HEK293 (cell line): ENCODE data around the gene TIGD2.

Source experiments
- CTCF ChIA-PET: fragments of 350-600 bp; formaldehyde crosslinking; extraction: SDS; loops from one replicate; lab custom pipeline; 2021; ENCODE audit warnings: antibody characterized with exemption; lab: Yijun Ruan, JAX
- POLR2A ChIA-PET: fragments of 300-600 bp; formaldehyde crosslinking; extraction: SDS; loops from one replicate; lab custom pipeline; 2020; ENCODE audit warnings: antibody characterized with exemption, inconsistent platforms; lab: Yijun Ruan, JAX
- H3K27ac ChIP-seq: fragments of 200-500 bp; sonication (Bioruptor generic); 2 replicates; pipeline ENCODE4 v1.5.1; 2014; ENCODE audit warnings: low read depth, low read length, control low read depth, inconsistent platforms; ENCODE audit errors: extremely low read depth
- H3K36me3 ChIP-seq, 2 experiments: fragments of 200-500 bp in 1 of 2; sonication (Bioruptor generic) in 1 of 2; 1 replicate in 1 of 2; 2 replicates in 1 of 2; pipeline ENCODE4 v1.5.1; 2014 to 2017; ENCODE audit warnings: inconsistent platforms in 2 of 2, low read length in 2 of 2; ENCODE audit not compliant: control insufficient read depth in 2 of 2, insufficient read depth in 1 of 2
- H3K4me1 ChIP-seq: fragments of 200-500 bp; sonication (Bioruptor generic); 2 replicates; pipeline ENCODE4 v1.5.1; 2014; ENCODE audit warnings: mild to moderate bottlenecking, low read length, inconsistent platforms; ENCODE audit not compliant: control insufficient read depth, insufficient read depth
- H3K4me3 ChIP-seq: 2 replicates; pipeline ENCODE4 v1.5.1; 2011; ENCODE audit warnings: low read depth, mild to moderate bottlenecking, control low read depth, low read length, moderate library complexity
- H3K9me3 ChIP-seq: fragments of 200-500 bp; sonication (Bioruptor generic); 2 replicates; pipeline ENCODE4 v1.5.1; 2014; ENCODE audit warnings: low read depth, low read length, inconsistent platforms; ENCODE audit not compliant: control insufficient read depth, insufficient read depth
- CTCF ChIP-seq: fragments of 450-650 bp; formaldehyde crosslinking; IDR thresholded peaks from 2 replicates; pipeline ENCODE4 v1.5.1; 2016; ENCODE audit warnings: missing biosample characterization, missing genetic modification characterization
- GLI2 ChIP-seq: fragments of 450-650 bp; formaldehyde crosslinking; IDR thresholded peaks from 2 replicates; pipeline ENCODE4; 2017; ENCODE audit warnings: missing biosample characterization, missing genetic modification characterization, low read depth, borderline replicate concordance
- PRDM10 ChIP-seq: fragments of 450-650 bp; formaldehyde crosslinking; IDR thresholded peaks from 2 replicates; pipeline ENCODE4 v1.5.1; 2016; ENCODE audit warnings: missing biosample characterization, missing genetic modification characterization
- SALL2 ChIP-seq: fragments of 450-650 bp; formaldehyde crosslinking; IDR thresholded peaks from 2 replicates; pipeline ENCODE4 v1.5.0; 2017; ENCODE audit warnings: missing biosample characterization, mild to moderate bottlenecking, missing genetic modification characterization, borderline replicate concordance
- ZBTB20 ChIP-seq: fragments of 450-650 bp; formaldehyde crosslinking; IDR thresholded peaks from 2 replicates; pipeline ENCODE4 v1.5.1; 2016; ENCODE audit warnings: missing biosample characterization, missing genetic modification characterization
- ZNF10 ChIP-seq: fragments of 450-650 bp; formaldehyde crosslinking; IDR thresholded peaks from 2 replicates; pipeline ENCODE4 v1.5.1; 2017; ENCODE audit warnings: missing biosample characterization, missing genetic modification characterization
- ZNF148 ChIP-seq: fragments of 450-650 bp; formaldehyde crosslinking; IDR thresholded peaks from 2 replicates; pipeline ENCODE4 v1.5.0; 2017; ENCODE audit warnings: missing biosample characterization, missing genetic modification characterization, borderline replicate concordance
- ZNF18 ChIP-seq: fragments of 450-650 bp; formaldehyde crosslinking; IDR thresholded peaks from 2 replicates; pipeline ENCODE4 v1.5.1; 2016; ENCODE audit warnings: missing biosample characterization, missing genetic modification characterization
- ZNF394 ChIP-seq: fragments of 450-650 bp; formaldehyde crosslinking; IDR thresholded peaks from 2 replicates; pipeline ENCODE4 v1.5.1; 2016; ENCODE audit warnings: missing biosample characterization, missing genetic modification characterization, mild to moderate bottlenecking, moderate library complexity, borderline replicate concordance
- ZNF398 ChIP-seq: fragments of 450-650 bp; formaldehyde crosslinking; IDR thresholded peaks from 2 replicates; pipeline ENCODE4 v1.5.1; 2017; ENCODE audit warnings: missing biosample characterization, missing genetic modification characterization
- ZNF433 ChIP-seq: fragments of 450-650 bp; formaldehyde crosslinking; IDR thresholded peaks from 2 replicates; pipeline ENCODE4 v1.5.1; 2016; ENCODE audit warnings: missing biosample characterization, missing genetic modification characterization, low read depth
- ZNF48 ChIP-seq: fragments of 450-650 bp; formaldehyde crosslinking; IDR thresholded peaks from 2 replicates; pipeline ENCODE4 v1.5.1; 2016; ENCODE audit warnings: missing biosample characterization, missing genetic modification characterization
- ZNF530 ChIP-seq: fragments of 450-650 bp; formaldehyde crosslinking; IDR thresholded peaks from 2 replicates; pipeline ENCODE4 v1.5.1; 2016; ENCODE audit warnings: low read depth, missing biosample characterization, missing genetic modification characterization
- ZNF555 ChIP-seq: fragments of 450-650 bp; formaldehyde crosslinking; conservative IDR thresholded peaks from 2 replicates; pipeline ENCODE4 v1.5.1; 2017; ENCODE audit warnings: missing biosample characterization, mild to moderate bottlenecking, missing genetic modification characterization, inconsistent platforms
- ZNF558 ChIP-seq: fragments of 450-650 bp; formaldehyde crosslinking; IDR thresholded peaks from 2 replicates; pipeline ENCODE4 v1.5.1; 2016; ENCODE audit warnings: missing biosample characterization, missing genetic modification characterization
- ZSCAN23 ChIP-seq: fragments of 450-650 bp; formaldehyde crosslinking; IDR thresholded peaks from 2 replicates; pipeline ENCODE4 v1.5.1; 2016; ENCODE audit warnings: missing biosample characterization, missing genetic modification characterization
- ZXDB ChIP-seq: fragments of 450-650 bp; formaldehyde crosslinking; IDR thresholded peaks from 2 replicates; pipeline ENCODE4 v1.5.1; 2016; ENCODE audit warnings: missing biosample characterization, missing genetic modification characterization

TIGD2 gene

GRCh38 chr4:89129080-89129640, 17.8 kb downstream of the TIGD2 start:
- Histone ChIP-seq H3K36me3 (no peaks in the 10 kb centered on the region), H3K4me1 (no peaks in the 10 kb centered on the region), H3K9me3 (no peaks in the 10 kb centered on the region), H3K27ac (no peak overlapping the region), H3K4me3 (no peak overlapping the region)
- POLR2A ChIA-PET, result no interaction called here
- TF ChIP-seq ZNF148, result no peak
- no peak for TF ChIP-seq GLI2 (tag by site-specific recombination)
- no peak for TF ChIP-seq ZNF555 (tag by site-specific recombination)
- CTCF ChIA-PET, result no interaction called here

GRCh38 chr4:89134775-89135319, 23.5 kb downstream of the TIGD2 start:
- Histone ChIP-seq H3K36me3 (no peaks in the 10 kb centered on the region), H3K27ac (no peak overlapping the region), H3K4me1 (no peaks in the 10 kb centered on the region), H3K9me3 (no peaks in the 10 kb centered on the region), H3K4me3 (no peak overlapping the region)
- POLR2A ChIA-PET, result no interaction called here
- no peak for TF ChIP-seq ZNF398 (tag by site-specific recombination)
- CTCF ChIA-PET, result no interaction called here

- no peaks in the 10 kb centered on the region for H3K9me3 ChIP-seq
- H3K4me3 ChIP-seq, result no peak overlapping the region
- ChIA-PET CTCF (interaction anchor here (0.7 kb wide), 1 partner anchor 113 kb away, joined by 3 read pairs; no protein-coding TSS in a partner anchor), POLR2A (no interaction called here)
- H3K27ac ChIP-seq, result no peak overlapping the region
- no peaks in the 10 kb centered on the region for H3K4me1 ChIP-seq
- no peaks in the 10 kb centered on the region for H3K36me3 ChIP-seq
- no peak for TF ChIP-seq CTCF
- TF ChIP-seq ZNF394 (tag by site-specific recombination), result no peak
- TF ChIP-seq ZNF48 (tag by site-specific recombination), result no peak
- TF ChIP-seq ZNF530 (tag by site-specific recombination), result no peak
- TF ChIP-seq ZBTB20 (tag by site-specific recombination), result no peak
- no peak for TF ChIP-seq PRDM10 (tag by site-specific recombination)
- TF ChIP-seq ZSCAN23, result no peak
- no peak for TF ChIP-seq ZXDB (tag by site-specific recombination)
- no peak for TF ChIP-seq ZNF558 (tag by site-specific recombination)
- no peak for TF ChIP-seq ZNF555 (tag by site-specific recombination)
- no peak for TF ChIP-seq ZNF18 (tag by site-specific recombination)
- no peak for TF ChIP-seq SALL2 (tag by site-specific recombination)
- TF ChIP-seq ZNF433 (tag by site-specific recombination), result no peak
- TF ChIP-seq ZNF10 (tag by site-specific recombination), result no peak
Measured at GRCh38 chr4:89136525-89136924, 25.2 kb downstream of the TIGD2 start.
